ENCODE data around the gene STK32B. TPM values are rescaled to one million over a fixed set of nuclear protein-coding genes. Genes with fewer than 3 reads are reported as not detected.

STK32B gene
- total and polyA plus RNA-seq, 9 of the 15 experiments (the other 6 are each of a cell fraction or from before 2014, with no cell fraction given) = 0.03 to 0.20 (median 0.07) TPM; not detected in 2

- no peak overlapping the region for H3K27ac ChIP-seq (ENCODE audit: extremely low read depth, low read depth, low read length)
- no peak for DNase-seq (ENCODE audit: extremely low read depth in 1 of 4, low spot score in 3 of 4)
- H3K9me3 ChIP-seq (replicated peaks; ENCODE audit: control insufficient read depth, insufficient read depth, low read depth, low read length) = no peaks in the 10 kb centered on the region
- no TSS peak for BruUV-seq (replicated peaks)
- H3K9ac ChIP-seq (ENCODE audit: insufficient read depth in 1 of 2, low read depth in 2 of 2, low read length in 2 of 2) = no peak overlapping the region
- H3K4me1 ChIP-seq (replicated peaks in 1 of 2; ENCODE audit: control insufficient read depth in 2 of 2, insufficient read depth in 2 of 2, low read length in 2 of 2) = no peaks in the 10 kb centered on the region
- no peak for ATAC-seq
- no peaks in the 10 kb centered on the region for H3K79me2 ChIP-seq (ENCODE audit: control insufficient read depth, insufficient read depth, low read length)
- in situ Hi-C loops (cut with MboI) (no loop called here), intact Hi-C loops (cut with micrococcal nuclease) (no loop called here)
- ChIA-PET POLR2A (no interaction called here), CTCF (ENCODE audit: low intra/inter-chr PET ratio) (no interaction called here)
- no peak overlapping the region for H2AFZ ChIP-seq (ENCODE audit: low read depth, low read length)
- H3K36me3 ChIP-seq (ENCODE audit: control insufficient read depth, insufficient read depth, low read length) = no peaks in the 10 kb centered on the region
- H3K4me2 ChIP-seq (ENCODE audit: insufficient read depth, low read length) = no peak overlapping the region
- no peak overlapping the region for H3K4me3 ChIP-seq
- no peaks in the 10 kb centered on the region for H4K20me1 ChIP-seq (replicated peaks; ENCODE audit: control insufficient read depth, insufficient read depth, low read length)
- no peak for FAIRE-seq
- WGBS (ENCODE audit: insufficient coverage, low coverage, missing lambda C conversion rate) = 0% methylated on average over 2 of the region's 2 CpGs
- no peak for TF ChIP-seq C11orf30 (IDR thresholded peaks at IDR 0.05; ENCODE audit: low read depth)
- no peak for TF ChIP-seq ZNF224 (CRISPR knock-in tag; IDR thresholded peaks at IDR 0.05)
- no peak for TF ChIP-seq ELK1 (CRISPR knock-in tag; IDR thresholded peaks at IDR 0.05)
- no peak for TF ChIP-seq SREBF2 (CRISPR knock-in tag; IDR thresholded peaks at IDR 0.05)
- TF ChIP-seq CREBBP (IDR thresholded peaks at IDR 0.05; ENCODE audit: low read depth, low read length) = no peak
- TF ChIP-seq RAD21 (CRISPR knock-in tag; conservative IDR thresholded peaks at IDR 0.05 in 1 of 2, IDR thresholded peaks at IDR 0.05 in 1 of 2) = no peak
- no peak for TF ChIP-seq PTTG1 (tag; IDR thresholded peaks at IDR 0.05; ENCODE audit: low read depth)
- no peak for TF ChIP-seq GATAD2B (IDR thresholded peaks at IDR 0.05; ENCODE audit: borderline replicate concordance)
- no peak for TF ChIP-seq ELF1 (tag; IDR thresholded peaks at IDR 0.05)
- no peak for TF ChIP-seq KHSRP (IDR thresholded peaks at IDR 0.05)
- TF ChIP-seq ZNF24 (IDR thresholded peaks at IDR 0.05) = no peak
- no peak for TF ChIP-seq TGIF2 (CRISPR knock-in tag; IDR thresholded peaks at IDR 0.05)
- no peak for TF ChIP-seq HIVEP1 (CRISPR knock-in tag; IDR thresholded peaks at IDR 0.05)
- TF ChIP-seq GTF2E2 (tag; IDR thresholded peaks at IDR 0.05) = no peak
- no peak for TF ChIP-seq SRSF3 (IDR thresholded peaks at IDR 0.05; ENCODE audit: insufficient read depth, low read length)
- no peak for TF ChIP-seq RBM25 (IDR thresholded peaks at IDR 0.05; ENCODE audit: low read depth, low read length, severe bottlenecking)
- TF ChIP-seq RFX7 (CRISPR knock-in tag; IDR thresholded peaks at IDR 0.05) = no peak
- no peaks in the 10 kb centered on the region for H3K9me1 ChIP-seq (ENCODE audit: control insufficient read depth, insufficient read depth, low read length)
- peaks cover 0 to 4% of the 10 kb centered on the region in 2 experiments; a peak in 1 of 5 replicates for H3K27me3 ChIP-seq (ENCODE audit: control insufficient read depth in 2 of 2, insufficient read depth in 2 of 2, low read length in 2 of 2)
Measured at GRCh38 chr4:5497489-5497888, 446.2 kb downstream of the STK32B start.
